Measurements from ENCODE around the gene NOTCH4. TPM values are rescaled to one million over a fixed set of nuclear protein-coding genes. Genes with fewer than 3 reads are reported as not detected.

The NOTCH4 gene
- total and polyA plus RNA-seq, 9 of the 15 experiments (the other 6 are each of a cell fraction or from before 2014, with no cell fraction given), result 0.24 to 4.3 (median 1.7) TPM

DNA sequence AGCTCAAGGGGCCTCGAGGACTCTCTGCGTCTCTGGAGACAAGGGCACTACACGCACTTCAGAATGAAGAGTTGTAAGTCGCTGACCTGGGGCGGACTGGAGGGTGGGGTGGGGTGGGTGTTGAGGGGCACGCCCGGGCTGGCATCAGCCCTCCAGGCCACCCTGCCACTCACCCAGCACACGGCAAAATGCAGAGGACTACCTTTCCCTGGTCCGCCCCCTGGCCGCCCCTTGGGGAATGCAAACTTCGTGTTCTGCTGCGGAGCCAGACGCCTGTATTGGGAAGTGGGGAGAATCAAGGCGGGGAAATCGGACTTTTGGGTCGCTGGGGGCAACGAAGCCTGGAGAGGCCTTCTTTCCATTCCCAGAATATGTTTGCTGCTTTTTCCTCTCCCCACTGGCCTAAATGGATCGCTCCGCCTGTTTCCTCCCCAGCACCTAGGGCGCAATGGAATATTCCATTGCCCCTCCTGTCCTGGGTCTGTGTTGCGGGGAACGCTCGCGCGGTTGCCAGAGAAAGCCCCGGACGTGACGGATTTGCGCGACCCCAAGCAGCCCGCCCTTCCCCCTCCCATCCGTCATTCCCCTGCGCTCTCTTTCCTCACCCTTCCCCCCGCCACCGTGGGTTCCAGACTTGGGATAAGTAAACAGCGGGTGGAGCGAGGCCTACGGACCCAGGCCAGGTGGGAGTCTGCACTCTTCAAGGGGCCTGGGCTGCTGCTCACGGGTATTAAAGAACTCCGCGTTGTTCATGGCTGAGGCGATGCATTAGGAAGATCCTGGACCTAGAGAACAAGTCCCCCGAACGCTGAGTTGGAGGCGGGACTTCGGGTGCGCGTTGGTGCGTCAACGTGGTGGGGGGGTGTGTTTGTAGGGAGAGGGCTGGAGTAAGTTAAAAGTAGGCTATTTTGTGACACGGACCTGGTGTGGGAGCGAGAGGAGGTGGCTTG, 70.0 kb downstream of the NOTCH4 start, which contains the start of gene PPT2 (continued):
- TF ChIP-seq, protein P1, sequence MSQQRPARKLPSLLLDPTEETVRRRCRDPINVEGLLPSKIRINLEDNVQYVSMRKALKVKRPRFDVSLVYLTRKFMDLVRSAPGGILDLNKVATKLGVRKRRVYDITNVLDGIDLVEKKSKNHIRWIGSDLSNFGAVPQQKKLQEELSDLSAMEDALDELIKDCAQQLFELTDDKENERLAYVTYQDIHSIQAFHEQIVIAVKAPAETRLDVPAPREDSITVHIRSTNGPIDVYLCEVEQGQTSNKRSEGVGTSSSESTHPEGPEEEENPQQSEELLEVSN (IDR thresholded peaks at IDR 0.05; ENCODE audit: borderline replicate concordance in 1 of 2, extremely low read depth in 1 of 2, insufficient read depth in 1 of 2, insufficient read length in 1 of 2, low read depth in 1 of 2, low read length in 1 of 2, poor library complexity in 1 of 2, severe bottlenecking in 1 of 2), result peak in 1 of 2 experiments; percentile 10
- TF ChIP-seq ASH1L (IDR thresholded peaks at IDR 0.05; ENCODE audit: borderline replicate concordance, low read depth, partially characterized antibody) (peak; percentile 71), ZZZ3 (IDR thresholded peaks at IDR 0.05) (no peak), RHOXF2B (CRISPR knock-in tag; conservative IDR thresholded peaks at IDR 0.05) (no peak), HNRNPLL (IDR thresholded peaks at IDR 0.05; ENCODE audit: low read depth, low read length, poor library complexity, severe bottlenecking) (peak; percentile 74), CEBPB (tag; IDR thresholded peaks at IDR 0.05) (0 out of 2 replicates have a peak, but pooled peaks have one; percentile 32), FOXA1 (IDR thresholded peaks at IDR 0.05; ENCODE audit: borderline replicate concordance) (no peak), ZNF77 (CRISPR knock-in tag; IDR thresholded peaks at IDR 0.05) (no peak), PTTG1 (tag; IDR thresholded peaks at IDR 0.05; ENCODE audit: low read depth) (no peak), TAL1 (IDR thresholded peaks at IDR 0.05) (0 out of 2 replicates have a peak, but pooled peaks have one; percentile 2), ZNF589 (CRISPR knock-in tag; IDR thresholded peaks at IDR 0.05; ENCODE audit: low read depth) (peak; percentile 88), ZNF780A (CRISPR knock-in tag; IDR thresholded peaks at IDR 0.05) (no peak)
- TF ChIP-seq, protein P2, sequence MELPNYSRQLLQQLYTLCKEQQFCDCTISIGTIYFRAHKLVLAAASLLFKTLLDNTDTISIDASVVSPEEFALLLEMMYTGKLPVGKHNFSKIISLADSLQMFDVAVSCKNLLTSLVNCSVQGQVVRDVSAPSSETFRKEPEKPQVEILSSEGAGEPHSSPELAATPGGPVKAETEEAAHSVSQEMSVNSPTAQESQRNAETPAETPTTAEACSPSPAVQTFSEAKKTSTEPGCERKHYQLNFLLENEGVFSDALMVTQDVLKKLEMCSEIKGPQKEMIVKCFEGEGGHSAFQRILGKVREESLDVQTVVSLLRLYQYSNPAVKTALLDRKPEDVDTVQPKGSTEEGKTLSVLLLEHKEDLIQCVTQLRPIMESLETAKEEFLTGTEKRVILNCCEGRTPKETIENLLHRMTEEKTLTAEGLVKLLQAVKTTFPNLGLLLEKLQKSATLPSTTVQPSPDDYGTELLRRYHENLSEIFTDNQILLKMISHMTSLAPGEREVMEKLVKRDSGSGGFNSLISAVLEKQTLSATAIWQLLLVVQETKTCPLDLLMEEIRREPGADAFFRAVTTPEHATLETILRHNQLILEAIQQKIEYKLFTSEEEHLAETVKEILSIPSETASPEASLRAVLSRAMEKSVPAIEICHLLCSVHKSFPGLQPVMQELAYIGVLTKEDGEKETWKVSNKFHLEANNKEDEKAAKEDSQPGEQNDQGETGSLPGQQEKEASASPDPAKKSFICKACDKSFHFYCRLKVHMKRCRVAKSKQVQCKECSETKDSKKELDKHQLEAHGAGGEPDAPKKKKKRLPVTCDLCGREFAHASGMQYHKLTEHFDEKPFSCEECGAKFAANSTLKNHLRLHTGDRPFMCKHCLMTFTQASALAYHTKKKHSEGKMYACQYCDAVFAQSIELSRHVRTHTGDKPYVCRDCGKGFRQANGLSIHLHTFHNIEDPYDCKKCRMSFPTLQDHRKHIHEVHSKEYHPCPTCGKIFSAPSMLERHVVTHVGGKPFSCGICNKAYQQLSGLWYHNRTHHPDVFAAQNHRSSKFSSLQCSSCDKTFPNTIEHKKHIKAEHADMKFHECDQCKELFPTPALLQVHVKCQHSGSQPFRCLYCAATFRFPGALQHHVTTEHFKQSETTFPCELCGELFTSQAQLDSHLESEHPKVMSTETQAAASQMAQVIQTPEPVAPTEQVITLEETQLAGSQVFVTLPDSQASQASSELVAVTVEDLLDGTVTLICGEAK (IDR thresholded peaks at IDR 0.05), result peak; percentile 86
- TF ChIP-seq, protein P2 (CRISPR knock-in tag; IDR thresholded peaks at IDR 0.05), result no peak
- TF ChIP-seq, protein P3, sequence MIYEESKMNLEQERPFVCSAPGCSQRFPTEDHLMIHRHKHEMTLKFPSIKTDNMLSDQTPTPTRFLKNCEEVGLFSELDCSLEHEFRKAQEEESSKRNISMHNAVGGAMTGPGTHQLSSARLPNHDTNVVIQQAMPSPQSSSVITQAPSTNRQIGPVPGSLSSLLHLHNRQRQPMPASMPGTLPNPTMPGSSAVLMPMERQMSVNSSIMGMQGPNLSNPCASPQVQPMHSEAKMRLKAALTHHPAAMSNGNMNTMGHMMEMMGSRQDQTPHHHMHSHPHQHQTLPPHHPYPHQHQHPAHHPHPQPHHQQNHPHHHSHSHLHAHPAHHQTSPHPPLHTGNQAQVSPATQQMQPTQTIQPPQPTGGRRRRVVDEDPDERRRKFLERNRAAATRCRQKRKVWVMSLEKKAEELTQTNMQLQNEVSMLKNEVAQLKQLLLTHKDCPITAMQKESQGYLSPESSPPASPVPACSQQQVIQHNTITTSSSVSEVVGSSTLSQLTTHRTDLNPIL (CRISPR knock-in tag; IDR thresholded peaks at IDR 0.05), result no peak

All from K562 (cell line).